Kidney epithelial cell (primary cell): ENCODE measurements around the gene AGAP3. TPM values are rescaled to one million over a fixed set of nuclear protein-coding genes. Genes with fewer than 3 reads are reported as not detected.

ENCODE experiments used
- DNase-seq: peaks from one replicate; pipeline ENCODE4 v3.0.0-alpha.2; 2010; ENCODE audit warnings: low read depth
- H3K27me3 ChIP-seq: 2 replicates; pipeline ENCODE4 v1.6.0; 2011; ENCODE audit warnings: low read length; ENCODE audit not compliant: control insufficient read depth, insufficient read depth
- H3K36me3 ChIP-seq: 2 replicates; pipeline ENCODE4 v1.5.1; 2011; ENCODE audit warnings: low read length; ENCODE audit not compliant: control insufficient read depth, insufficient read depth
- H3K4me3 ChIP-seq: 2 replicates; pipeline ENCODE4 v1.5.1; 2011; ENCODE audit warnings: low read depth, mild to moderate bottlenecking, control low read depth, low read length
- total RNA-seq: library from RNA; depleted of rRNA; stranded (reverse); fragments of >200 nt; gene quantifications from 2 replicates; pipeline ENCODE4 v1.2.3, GENCODE V29; 2015
- TF ChIP-seq, protein P1 (sequence below): IDR thresholded peaks from 2 replicates; pipeline ENCODE4 v1.5.1; 2011; ENCODE audit warnings: mild to moderate bottlenecking, moderate library complexity, low read length, control low read depth, inconsistent platforms; ENCODE audit not compliant: insufficient read depth, poor library complexity, severe bottlenecking

The AGAP3 gene
- total RNA-seq, 1 donor from 2014 or later, result 77.4 TPM

- Histone ChIP-seq H3K36me3 (no peaks in the 10 kb centered on the region), H3K4me3 (no peak overlapping the region), H3K27me3 (no peaks in the 10 kb centered on the region)
- DNase-seq, result no peak
- TF ChIP-seq, protein P1, sequence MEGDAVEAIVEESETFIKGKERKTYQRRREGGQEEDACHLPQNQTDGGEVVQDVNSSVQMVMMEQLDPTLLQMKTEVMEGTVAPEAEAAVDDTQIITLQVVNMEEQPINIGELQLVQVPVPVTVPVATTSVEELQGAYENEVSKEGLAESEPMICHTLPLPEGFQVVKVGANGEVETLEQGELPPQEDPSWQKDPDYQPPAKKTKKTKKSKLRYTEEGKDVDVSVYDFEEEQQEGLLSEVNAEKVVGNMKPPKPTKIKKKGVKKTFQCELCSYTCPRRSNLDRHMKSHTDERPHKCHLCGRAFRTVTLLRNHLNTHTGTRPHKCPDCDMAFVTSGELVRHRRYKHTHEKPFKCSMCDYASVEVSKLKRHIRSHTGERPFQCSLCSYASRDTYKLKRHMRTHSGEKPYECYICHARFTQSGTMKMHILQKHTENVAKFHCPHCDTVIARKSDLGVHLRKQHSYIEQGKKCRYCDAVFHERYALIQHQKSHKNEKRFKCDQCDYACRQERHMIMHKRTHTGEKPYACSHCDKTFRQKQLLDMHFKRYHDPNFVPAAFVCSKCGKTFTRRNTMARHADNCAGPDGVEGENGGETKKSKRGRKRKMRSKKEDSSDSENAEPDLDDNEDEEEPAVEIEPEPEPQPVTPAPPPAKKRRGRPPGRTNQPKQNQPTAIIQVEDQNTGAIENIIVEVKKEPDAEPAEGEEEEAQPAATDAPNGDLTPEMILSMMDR, result no peak
Observed at GRCh38 chr7:151099486-151100211, 13.4 kb downstream of the AGAP3 start.

DNA sequence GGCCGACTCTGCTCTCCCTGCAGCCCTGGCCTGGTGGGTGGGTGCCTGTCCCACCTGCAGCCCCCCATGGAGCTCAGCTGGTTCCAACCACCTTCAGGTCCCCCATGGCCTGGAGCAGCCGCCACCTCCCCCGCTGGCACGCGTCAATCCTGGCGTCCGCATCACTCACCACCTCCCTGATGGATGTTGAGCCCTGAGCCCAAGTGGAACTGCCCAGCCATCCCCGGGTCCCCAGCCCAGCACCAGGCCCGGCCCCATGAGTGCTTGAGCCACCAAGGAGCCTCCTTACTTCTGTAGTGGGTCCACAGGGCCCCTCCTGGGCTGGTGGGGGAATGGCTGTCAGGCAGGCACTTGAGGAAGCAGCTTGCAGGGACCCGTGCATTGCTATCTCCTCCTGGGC, 14.6 kb downstream of the AGAP3 start:
- no peak for DNase-seq
- Histone ChIP-seq H3K4me3 (no peak overlapping the region), H3K27me3 (no peaks in the 10 kb centered on the region), H3K36me3 (no peaks in the 10 kb centered on the region)
- TF ChIP-seq, protein P1, result no peak

DNA sequence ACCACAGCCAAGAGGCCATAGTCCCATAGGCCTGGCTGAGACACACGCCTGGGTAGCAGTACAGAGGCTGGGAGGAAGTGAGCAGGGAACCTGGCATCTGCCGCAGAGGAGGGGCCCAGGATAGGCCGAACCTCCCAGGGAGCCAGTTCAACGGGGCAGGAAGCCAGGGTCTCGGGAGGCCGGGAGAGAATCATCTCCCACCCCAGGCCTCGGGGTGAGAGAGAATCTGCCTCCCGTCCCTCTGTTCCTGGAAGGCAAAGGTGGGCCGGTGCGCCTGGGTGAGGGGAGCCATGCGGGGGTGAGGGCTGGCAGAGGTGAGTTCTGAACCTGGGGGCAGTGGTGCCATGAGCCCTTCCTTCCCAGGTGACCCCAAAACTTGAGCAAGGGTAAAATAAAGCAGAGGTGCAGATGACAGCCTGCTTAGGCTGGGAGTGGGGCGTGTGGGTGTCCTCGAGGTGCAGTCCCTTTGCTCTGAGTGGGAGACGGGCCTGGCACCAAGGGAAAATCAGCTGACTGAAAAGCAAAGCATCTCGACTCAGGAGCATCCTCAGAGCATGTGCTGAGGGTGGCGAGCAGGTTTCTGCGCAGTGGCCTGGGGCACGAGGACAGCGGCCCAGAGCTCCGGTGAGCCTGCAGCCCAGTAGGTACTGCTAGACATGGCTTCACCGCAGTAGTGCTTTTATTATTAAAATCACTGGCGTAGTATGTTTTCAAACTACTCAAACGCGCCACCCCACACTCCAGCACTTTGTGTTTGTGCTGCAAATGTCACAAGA, 15.5 kb downstream of the AGAP3 start:
- TF ChIP-seq, protein P1, result no peak
- H3K36me3 ChIP-seq, result no peaks in the 10 kb centered on the region
- no peak for DNase-seq
- H3K4me3 ChIP-seq, result no peak overlapping the region
- H3K27me3 ChIP-seq, result no peaks in the 10 kb centered on the region

DNA sequence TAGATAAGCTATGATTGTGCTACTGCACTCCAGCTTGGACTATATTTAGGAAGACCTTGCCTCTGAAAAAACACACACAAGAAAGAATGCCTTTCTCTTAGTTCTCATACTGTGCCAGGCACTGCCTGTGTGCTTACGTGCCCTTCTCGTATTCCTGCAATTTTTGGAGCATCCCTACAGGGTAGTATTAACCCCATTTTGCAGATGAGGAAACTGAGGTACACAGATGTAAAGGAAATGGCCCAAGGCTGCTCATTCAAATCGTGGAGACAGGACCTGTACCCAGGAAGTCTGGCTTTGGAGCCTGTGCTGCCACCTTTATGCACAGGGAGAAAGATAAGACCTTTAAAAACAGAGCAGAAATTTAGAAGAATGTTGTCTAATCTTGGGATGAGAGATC, 16.7 kb downstream of the AGAP3 start:
- Histone ChIP-seq H3K27me3 (no peaks in the 10 kb centered on the region), H3K36me3 (no peaks in the 10 kb centered on the region), H3K4me3 (no peak overlapping the region)
- TF ChIP-seq, protein P1, result no peak
- DNase-seq, result no peak

- H3K36me3 ChIP-seq, result no peaks in the 10 kb centered on the region
- no peak for DNase-seq
- H3K4me3 ChIP-seq, result no peak overlapping the region
- H3K27me3 ChIP-seq, result no peaks in the 10 kb centered on the region
- TF ChIP-seq, protein P1, result no peak
Observed at GRCh38 chr7:151103973-151104372, 17.7 kb downstream of the AGAP3 start.
